K562 (cell line): ENCODE measurements around the gene PPRC1. TPM values are rescaled to one million over a fixed set of nuclear protein-coding genes. Genes with fewer than 3 reads are reported as not detected.

ENCODE experiments used
- ATAC-seq: fragments of 200-7000 bp; cut with Tn5 transposase; 3 replicates; pipeline ENCODE4 v1.9.1; 2020; ENCODE audit warnings: moderate library complexity
- BruUV-seq: library from RNA; stranded (reverse); fragments of 400-500 nt; replicated peaks from 2 replicates; lab custom pipeline; 2021; lab: Mats Ljungman, UMichigan
- CTCF ChIA-PET: fragments of 300-600 bp; formaldehyde crosslinking; extraction: SDS; loops from one replicate; lab custom pipeline; 2021; ENCODE audit warnings: low intra/inter-chr PET ratio; lab: Yijun Ruan, JAX
- POLR2A ChIA-PET: fragments of 300-600, 350-650 bp; sonication (Branson Sonifier 250); formaldehyde crosslinking; extraction: SDS; loops from one replicate; lab custom pipeline; 2021; ENCODE audit warnings: antibody characterized with exemption, inconsistent platforms; lab: Yijun Ruan, JAX
- DNase-seq, 4 experiments: peaks; one replicate each; pipeline versions ENCODE4 v3.0.0 to v3.0.0-alpha.2; 2011 to 2018; ENCODE audit warnings: low spot score in 3 of 4, mixed read lengths in 3 of 4; ENCODE audit errors: extremely low read depth in 1 of 4
- FAIRE-seq: peaks from 2 replicates; lab custom pipeline; 2011; peaks lifted over from hg19 to GRCh38; lab: Jason Lieb, UNC
- H2AFZ ChIP-seq: 2 replicates; pipeline ENCODE4 v1.6.0; 2011; ENCODE audit warnings: low read depth, low read length, control low read depth, inconsistent platforms
- H3K27ac ChIP-seq: fragments of 200-600 bp; 3 replicates; pipeline ENCODE4 v1.8.0; 2011; ENCODE audit warnings: low read depth, mild to moderate bottlenecking, control low read depth, inconsistent platforms, low read length, moderate library complexity, mixed read lengths; ENCODE audit errors: extremely low read depth
- H3K27me3 ChIP-seq, 2 experiments: fragments of 300-600 bp in 1 of 2; 2 replicates in 1 of 2; 3 replicates in 1 of 2; pipeline versions ENCODE4 v1.6.0 to v1.8.0; 2011; ENCODE audit warnings: inconsistent platforms in 2 of 2, low read length in 2 of 2, mild to moderate bottlenecking in 1 of 2, mixed read lengths in 1 of 2, moderate library complexity in 1 of 2; ENCODE audit not compliant: control insufficient read depth in 2 of 2, insufficient read depth in 2 of 2
- H3K36me3 ChIP-seq: fragments of 300-600 bp; 3 replicates; pipeline ENCODE4 v1.8.0; 2011; ENCODE audit warnings: mild to moderate bottlenecking, low read length, inconsistent platforms; ENCODE audit not compliant: control insufficient read depth, insufficient read depth
- H3K4me1 ChIP-seq, 2 experiments: fragments of 200-600 bp in 1 of 2; replicated peaks in 1 of 2; 2 replicates in 1 of 2; 3 replicates in 1 of 2; pipeline versions ENCODE4 v1.5.1 to v1.8.0; 2011; ENCODE audit warnings: inconsistent platforms in 2 of 2, low read length in 2 of 2, mild to moderate bottlenecking in 1 of 2, mixed read lengths in 1 of 2, moderate library complexity in 1 of 2; ENCODE audit not compliant: control insufficient read depth in 2 of 2, insufficient read depth in 2 of 2
- H3K4me2 ChIP-seq: 2 replicates; pipeline ENCODE4 v1.6.1; 2011; ENCODE audit warnings: low read length, control low read depth, inconsistent platforms, mixed read lengths; ENCODE audit not compliant: insufficient read depth
- H3K4me3 ChIP-seq: fragments of 200-600 bp; sonication (generic), shearing (Covaris generic); 2 replicates; pipeline ENCODE4 v1.5.1; 2016; ENCODE audit warnings: control low read depth, inconsistent platforms
- H3K79me2 ChIP-seq: fragments of 200-600 bp; 3 replicates; pipeline ENCODE4 v1.8.0; 2011; ENCODE audit warnings: low read length, inconsistent platforms; ENCODE audit not compliant: control insufficient read depth, insufficient read depth
- H3K9ac ChIP-seq, 2 experiments: 2 replicates each; pipeline versions ENCODE4 v1.6.0 to v1.6.1; 2011; ENCODE audit warnings: low read depth in 2 of 2, low read length in 2 of 2, control low read depth in 1 of 2, inconsistent platforms in 1 of 2, mild to moderate bottlenecking in 1 of 2, mixed read lengths in 1 of 2; ENCODE audit not compliant: insufficient read depth in 1 of 2
- H3K9me1 ChIP-seq: one replicate; pipeline ENCODE4 v1.6.0; 2011; ENCODE audit warnings: inconsistent platforms, mild to moderate bottlenecking, low read length, moderate library complexity; ENCODE audit not compliant: control insufficient read depth, insufficient read depth
- H3K9me3 ChIP-seq: replicated peaks from 2 replicates; pipeline ENCODE4 v1.5.1; 2011; ENCODE audit warnings: low read depth, low read length, inconsistent platforms; ENCODE audit not compliant: control insufficient read depth, insufficient read depth
- H4K20me1 ChIP-seq: replicated peaks from 2 replicates; pipeline ENCODE4 v1.6.1; 2011; ENCODE audit warnings: low read length, inconsistent platforms, mixed read lengths; ENCODE audit not compliant: control insufficient read depth, insufficient read depth
- ARID3B ChIP-seq: fragments of 250-450 bp; sonication (Bioruptor Pico); IDR thresholded peaks from 2 replicates; pipeline ENCODE4 v1.4.0; 2020; ENCODE audit warnings: borderline replicate concordance
- ATF6 ChIP-seq: sonication (generic); formaldehyde crosslinking; IDR thresholded peaks from 2 replicates; pipeline ENCODE4 v1.4.0; 2020; ENCODE audit warnings: mild to moderate bottlenecking, missing genetic modification reagents
- BRF1 ChIP-seq: IDR thresholded peaks from 3 replicates; pipeline ENCODE4 v1.6.1; 2011; ENCODE audit warnings: borderline replicate concordance, mild to moderate bottlenecking; ENCODE audit not compliant: insufficient read length; ENCODE audit errors: extremely low read depth
- C11orf30 ChIP-seq: fragments of 450-650 bp; IDR thresholded peaks from 2 replicates; pipeline ENCODE4 v1.6.1; 2016; ENCODE audit warnings: low read depth, mild to moderate bottlenecking
- CHD4 ChIP-seq: fragments of 200-600 bp; sonication (generic); IDR thresholded peaks from 3 replicates; pipeline ENCODE4 v1.6.1; 2012; ENCODE audit warnings: low read depth, mild to moderate bottlenecking, mixed read lengths, low read length, inconsistent platforms; ENCODE audit not compliant: insufficient read depth, insufficient replicate concordance, poor library complexity, severe bottlenecking
- HDAC3 ChIP-seq: fragments of 450-650 bp; IDR thresholded peaks from 2 replicates; pipeline ENCODE4 v1.6.1; 2018; ENCODE audit warnings: borderline replicate concordance, mild to moderate bottlenecking, moderate library complexity; ENCODE audit not compliant: partially characterized antibody
- MCM7 ChIP-seq, 2 experiments: fragments of 450-650 bp; IDR thresholded peaks; 2 replicates each; pipeline ENCODE4 v1.6.1; 2016 to 2018
- MTA1 ChIP-seq: fragments of 450-650 bp; IDR thresholded peaks from 2 replicates; pipeline ENCODE4 v1.6.1; 2017; ENCODE audit warnings: borderline replicate concordance
- RFX7 ChIP-seq: fragments of 250-450 bp; sonication (Bioruptor Pico); IDR thresholded peaks from 2 replicates; pipeline ENCODE4 v1.5.1; 2021; ENCODE audit warnings: mild to moderate bottlenecking
- SIN3A ChIP-seq, 2 experiments: fragments of 150-350 bp in 1 of 2; IDR thresholded peaks; 2 replicates each; pipeline ENCODE4 v1.6.1; 2011 to 2016; ENCODE audit warnings: borderline replicate concordance in 2 of 2, low read depth in 2 of 2, low read length in 2 of 2, mild to moderate bottlenecking in 2 of 2, moderate library complexity in 2 of 2; ENCODE audit not compliant: control insufficient read depth in 1 of 2
- SRSF1 ChIP-seq: fragments of 200-400 bp; formaldehyde crosslinking; IDR thresholded peaks from 2 replicates; pipeline ENCODE4 v1.6.1; 2017; ENCODE audit warnings: mild to moderate bottlenecking, low read depth, low read length, moderate library complexity
- TAF15 ChIP-seq: fragments of 200-400 bp; formaldehyde crosslinking; IDR thresholded peaks from 2 replicates; pipeline ENCODE4 v1.6.1; 2017; ENCODE audit warnings: mild to moderate bottlenecking, low read depth, low read length, moderate library complexity
- THAP12 ChIP-seq: fragments of 250-450 bp; sonication (Bioruptor Pico); IDR thresholded peaks from 2 replicates; pipeline ENCODE4 v1.9.0; 2021; ENCODE audit warnings: mild to moderate bottlenecking, inconsistent platforms
- XRCC5 ChIP-seq: fragments of 200-400 bp; formaldehyde crosslinking; IDR thresholded peaks from 2 replicates; pipeline ENCODE4 v1.6.1; 2017; ENCODE audit warnings: low read depth, mild to moderate bottlenecking, low read length
- ZFPM2 ChIP-seq: fragments of 250-450 bp; sonication (Bioruptor Pico); IDR thresholded peaks from 2 replicates; pipeline ENCODE4 v1.5.1; 2022; ENCODE audit warnings: mild to moderate bottlenecking
- ZNF175 ChIP-seq: fragments of 200-800 bp; sonication (Bioruptor generic); IDR thresholded peaks from 2 replicates; pipeline ENCODE4 v1.6.1; 2016; ENCODE audit warnings: low read depth, mild to moderate bottlenecking, missing genetic modification characterization, missing compliant biosample characterization
- ZNF24 ChIP-seq: fragments of 450-650 bp; IDR thresholded peaks from 2 replicates; pipeline ENCODE4 v1.6.1; 2016
- WGBS: fragments of 100-300 bp; shearing (Covaris generic); methylation state at CpG from one replicate; pipeline ENCODE4 v1.1.6; 2016; ENCODE audit warnings: low coverage, mixed read lengths; ENCODE audit not compliant: insufficient coverage; ENCODE audit errors: missing lambda C conversion rate; 5-methylcytosine and 5-hydroxymethylcytosine counted together
- in situ Hi-C: fragments of 300-500 bp; cut with MboI; formaldehyde crosslinking; loops from 4 replicates; pipeline ENCODE4 v1.15.0; 2018; ENCODE audit warnings: inconsistent platforms, mixed read lengths
- intact Hi-C: fragments of 100-400 bp; cut with micrococcal nuclease; formaldehyde crosslinking; loops from 2 replicates; pipeline ENCODE4 v1.14.2; 2022
- polyA plus RNA-seq, 8 experiments: library from polyadenylated mRNA; depleted of rRNA in 4 of 8; stranded (reverse) in 5 of 8; unstranded in 3 of 8; fragments of >200 nt; fragmentation: Nextera tagmentation in 2 of 8; fragmentation: Illumina TruSeq in 1 of 8; extraction: Ambion mirVana in 2 of 8; extraction: Trizol in 1 of 8; gene quantifications; 2 replicates each; pipeline versions ENCODE4 v1.2.1 to v1.2.3, GENCODE V29; 2011 to 2014; ENCODE audit warnings: inconsistent platforms in 1 of 8, missing spikeins in 1 of 8
- total RNA-seq, 7 experiments: library from RNA; depleted of rRNA in 6 of 7; stranded (reverse); fragments of >200 nt in 6 of 7; fragmentation: Illumina TruSeq in 2 of 7; extraction: Trizol in 2 of 7; gene quantifications; 2 replicates each; pipeline versions ENCODE4 v1.2.1 to v1.2.3, GENCODE V29; 2011 to 2021; ENCODE audit warnings: low replicate concordance in 1 of 7

Gene PPRC1
- total and polyA plus RNA-seq, 9 of the 15 experiments (the other 6 are each of a cell fraction or from before 2014, with no cell fraction given): 8.5 to 47.1 (median 16.2) TPM

GRCh38 chr10:102167861-102168260, 35.0 kb downstream of the PPRC1 start (continued):
- no peak for TF ChIP-seq MCM7 (IDR thresholded peaks at IDR 0.05)
- no peak for TF ChIP-seq HDAC3
- no peak for TF ChIP-seq SIN3A (IDR thresholded peaks at IDR 0.05; ENCODE audit: borderline replicate concordance in 2 of 2, control insufficient read depth in 1 of 2, low read depth in 2 of 2, low read length in 2 of 2)
- TF ChIP-seq SRSF1: no peak
- TF ChIP-seq ZNF175: no peak
- TF ChIP-seq RFX7 (CRISPR knock-in tag): no peak
- TF ChIP-seq XRCC5: no peak
- no peak for TF ChIP-seq MTA1
- no peak for TF ChIP-seq ATF6
- TF ChIP-seq, all 486 proteins: peak for 0

GRCh38 chr10:102170602-102171001, 37.8 kb downstream of the PPRC1 start:
- peaks cover 0 to 6% of the 10 kb centered on the region in 2 experiments; a peak in 2 of 5 replicates for H3K4me1 ChIP-seq
- in situ Hi-C loops (no loop called here), intact Hi-C loops (no loop called here)
- no peaks in the 10 kb centered on the region for H3K9me1 ChIP-seq
- no peaks in the 10 kb centered on the region for H3K27me3 ChIP-seq
- H3K4me3 ChIP-seq: no peak overlapping the region
- H3K27ac ChIP-seq: no peak overlapping the region
- H2AFZ ChIP-seq: peak overlapping the region; percentile 44; the same call in 1 of the 2 replicates
- no peak overlapping the region for H3K9ac ChIP-seq
- H4K20me1 ChIP-seq: no peaks in the 10 kb centered on the region
- CTCF ChIA-PET: no interaction called here
- BruUV-seq: no TSS peak
- 85% methylated on average over 3 of the region's 3 CpGs for WGBS
- H3K79me2 ChIP-seq: no peaks in the 10 kb centered on the region
- no peak overlapping the region for H3K4me2 ChIP-seq
- ATAC-seq: no peak
- no peak for FAIRE-seq
- H3K9me3 ChIP-seq: no peaks in the 10 kb centered on the region
- no peak for DNase-seq
- no peaks in the 10 kb centered on the region for H3K36me3 ChIP-seq
- POLR2A ChIA-PET: interaction anchor here (0.8 to 2.0 kb wide), 4 partner anchors 11 to 55 kb away, joined by 3 to 10 read pairs (median 4); partner anchors contain the start of genes ELOVL3 and NOLC1
- TF ChIP-seq ZFPM2 (CRISPR knock-in tag): no peak
- TF ChIP-seq TAF15: no peak
- TF ChIP-seq C11orf30: peak; percentile 54; the same call in 1 of the 2 replicates
- TF ChIP-seq THAP12 (CRISPR knock-in tag): no peak
- no peak for TF ChIP-seq ZNF24
- TF ChIP-seq CHD4: no peak
- no peak for TF ChIP-seq BRF1
- TF ChIP-seq ARID3B (CRISPR knock-in tag): no peak
